ENCODE data around the gene STX1A.

Gene STX1A

GRCh38 chr7:73718905-73719805 lies at the start of gene STX1A:
Gene STX1A (minus strand): TSS chr7:73719669. CDS start chr7:73719631, 38 bp downstream.
- peaks cover 8% of the 10 kb centered on the region for H3K27me3 Mint-ChIP-seq
- peak within 1 kb of the TSS; percentile 84 for H3K4me3 Mint-ChIP-seq
- DNase-seq (ENCODE audit: low spot score in 2 of 2) (peak; percentile 59 to 69), ATAC-seq (ENCODE audit: low read depth) (peak; percentile 91)
- peaks cover 16% of the 10 kb centered on the region for H3K4me1 Mint-ChIP-seq
- H3K9me3 Mint-ChIP-seq: no peaks in the 10 kb centered on the region
- H3K27ac Mint-ChIP-seq: peak within 1 kb of the TSS; percentile 1
- H3K36me3 Mint-ChIP-seq: no peaks in the 10 kb centered on the region

- DNase-seq (ENCODE audit: low spot score in 2 of 2) (no peak), ATAC-seq (ENCODE audit: low read depth) (no peak)
- peaks cover 23% of the 10 kb centered on the region for H3K27me3 Mint-ChIP-seq
- peaks cover 2% of the 10 kb centered on the region for H3K4me1 Mint-ChIP-seq
- H3K36me3 Mint-ChIP-seq: peaks cover 1% of the 10 kb centered on the region
- no peak overlapping the region for H3K27ac Mint-ChIP-seq
- no peak overlapping the region for H3K4me3 Mint-ChIP-seq
- no peaks in the 10 kb centered on the region for H3K9me3 Mint-ChIP-seq
Measured at GRCh38 chr7:73768641-73769480, 49.4 kb upstream of the STX1A start.

GRCh38 chr7:73766556-73767229 lies 47.2 kb upstream of the STX1A start:
- peaks cover 1% of the 10 kb centered on the region for H3K36me3 Mint-ChIP-seq
- DNase-seq (ENCODE audit: low spot score in 2 of 2) (no peak), ATAC-seq (ENCODE audit: low read depth) (no peak)
- peaks cover 2% of the 10 kb centered on the region for H3K4me1 Mint-ChIP-seq
- no peaks in the 10 kb centered on the region for H3K9me3 Mint-ChIP-seq
- H3K27ac Mint-ChIP-seq: no peak overlapping the region
- H3K27me3 Mint-ChIP-seq: peaks cover 26% of the 10 kb centered on the region
- no peak overlapping the region for H3K4me3 Mint-ChIP-seq

- H3K27ac Mint-ChIP-seq: no peak overlapping the region
- no peaks in the 10 kb centered on the region for H3K9me3 Mint-ChIP-seq
- no peaks in the 10 kb centered on the region for H3K4me1 Mint-ChIP-seq
- DNase-seq (ENCODE audit: low spot score in 2 of 2) (no peak), ATAC-seq (ENCODE audit: low read depth) (no peak)
- H3K4me3 Mint-ChIP-seq: no peak overlapping the region
- no peaks in the 10 kb centered on the region for H3K36me3 Mint-ChIP-seq
- peaks cover 14% of the 10 kb centered on the region for H3K27me3 Mint-ChIP-seq
Measured at GRCh38 chr7:73762659-73762999, 43.2 kb upstream of the STX1A start.

- H3K4me1 Mint-ChIP-seq: no peaks in the 10 kb centered on the region
- DNase-seq (ENCODE audit: low spot score in 2 of 2) (no peak), ATAC-seq (ENCODE audit: low read depth) (no peak)
- H3K9me3 Mint-ChIP-seq: no peaks in the 10 kb centered on the region
- H3K27me3 Mint-ChIP-seq: peaks cover 14% of the 10 kb centered on the region
- no peaks in the 10 kb centered on the region for H3K36me3 Mint-ChIP-seq
- H3K27ac Mint-ChIP-seq: no peak overlapping the region
- H3K4me3 Mint-ChIP-seq: no peak overlapping the region
Measured at GRCh38 chr7:73761854-73762658, 42.6 kb upstream of the STX1A start.

GRCh38 chr7:73758581-73759138 lies 39.2 kb upstream of the STX1A start:
- no peaks in the 10 kb centered on the region for H3K4me1 Mint-ChIP-seq
- no peaks in the 10 kb centered on the region for H3K9me3 Mint-ChIP-seq
- H3K27me3 Mint-ChIP-seq: peaks cover 10% of the 10 kb centered on the region
- DNase-seq (ENCODE audit: low spot score in 2 of 2) (no peak), ATAC-seq (ENCODE audit: low read depth) (no peak)
- no peak overlapping the region for H3K4me3 Mint-ChIP-seq
- no peaks in the 10 kb centered on the region for H3K36me3 Mint-ChIP-seq
- no peak overlapping the region for H3K27ac Mint-ChIP-seq

- ATAC-seq (ENCODE audit: low read depth) (no peak), DNase-seq (ENCODE audit: low spot score in 2 of 2) (no peak)
- Mint-ChIP-seq H3K27ac (no peak overlapping the region), H3K27me3 (peaks cover 3% of the 10 kb centered on the region), H3K9me3 (no peaks in the 10 kb centered on the region), H3K4me3 (no peak overlapping the region), H3K36me3 (no peaks in the 10 kb centered on the region), H3K4me1 (peaks cover 3% of the 10 kb centered on the region)
Measured at GRCh38 chr7:73749931-73750776, 30.7 kb upstream of the STX1A start.

- ATAC-seq (ENCODE audit: low read depth) (no peak), DNase-seq (ENCODE audit: low spot score in 2 of 2) (no peak)
- peaks cover 3% of the 10 kb centered on the region for H3K27me3 Mint-ChIP-seq
- no peak overlapping the region for H3K27ac Mint-ChIP-seq
- H3K4me1 Mint-ChIP-seq: peaks cover 17% of the 10 kb centered on the region
- H3K36me3 Mint-ChIP-seq: no peaks in the 10 kb centered on the region
- no peak overlapping the region for H3K4me3 Mint-ChIP-seq
- no peaks in the 10 kb centered on the region for H3K9me3 Mint-ChIP-seq
Measured at GRCh38 chr7:73746378-73746777, 26.9 kb upstream of the STX1A start.

GRCh38 chr7:73742753-73743641 lies 23.5 kb upstream of the STX1A start:
- peak overlapping the region; percentile 87 for H3K27ac Mint-ChIP-seq
- ATAC-seq (ENCODE audit: low read depth): peak; percentile 31
- DNase-seq (ENCODE audit: low spot score in 2 of 2): peak; percentile 39 to 61
- no peaks in the 10 kb centered on the region for H3K9me3 Mint-ChIP-seq
- peaks cover 17% of the 10 kb centered on the region for H3K4me1 Mint-ChIP-seq
- peak overlapping the region; percentile 24 for H3K4me3 Mint-ChIP-seq
- no peaks in the 10 kb centered on the region for H3K27me3 Mint-ChIP-seq
- H3K36me3 Mint-ChIP-seq: no peaks in the 10 kb centered on the region

GRCh38 chr7:73742338-73742752 lies 22.9 kb upstream of the STX1A start:
- Mint-ChIP-seq H3K4me3 (peak overlapping the region; percentile 24), H3K9me3 (no peaks in the 10 kb centered on the region), H3K27ac (peak overlapping the region; percentile 87), H3K27me3 (no peaks in the 10 kb centered on the region), H3K4me1 (peaks cover 19% of the 10 kb centered on the region), H3K36me3 (no peaks in the 10 kb centered on the region)
- no peak for ATAC-seq (ENCODE audit: low read depth)
- no peak for DNase-seq (ENCODE audit: low spot score in 2 of 2)

GRCh38 chr7:73741600-73741999 lies 22.1 kb upstream of the STX1A start:
- Mint-ChIP-seq H3K27ac (no peak overlapping the region), H3K4me1 (peaks cover 19% of the 10 kb centered on the region), H3K4me3 (no peak overlapping the region), H3K36me3 (no peaks in the 10 kb centered on the region), H3K9me3 (no peaks in the 10 kb centered on the region), H3K27me3 (no peaks in the 10 kb centered on the region)
- ATAC-seq (ENCODE audit: low read depth) (no peak), DNase-seq (ENCODE audit: low spot score in 2 of 2) (no peak)

- DNase-seq (ENCODE audit: low spot score in 2 of 2) (no peak), ATAC-seq (ENCODE audit: low read depth) (no peak)
- no peak overlapping the region for H3K27ac Mint-ChIP-seq
- no peak overlapping the region for H3K4me3 Mint-ChIP-seq
- H3K9me3 Mint-ChIP-seq: no peaks in the 10 kb centered on the region
- no peaks in the 10 kb centered on the region for H3K36me3 Mint-ChIP-seq
- peaks cover 19% of the 10 kb centered on the region for H3K4me1 Mint-ChIP-seq
- no peaks in the 10 kb centered on the region for H3K27me3 Mint-ChIP-seq
Measured at GRCh38 chr7:73740771-73741170, 21.3 kb upstream of the STX1A start.
